Measurements from ENCODE around the gene ZNF780A.
"Not testable (repeated sequence)": the region's sequence is repeated elsewhere in the genome, so short reads cannot be mapped to it uniquely, and the experiment has no call there.

The ZNF780A gene

DNA sequence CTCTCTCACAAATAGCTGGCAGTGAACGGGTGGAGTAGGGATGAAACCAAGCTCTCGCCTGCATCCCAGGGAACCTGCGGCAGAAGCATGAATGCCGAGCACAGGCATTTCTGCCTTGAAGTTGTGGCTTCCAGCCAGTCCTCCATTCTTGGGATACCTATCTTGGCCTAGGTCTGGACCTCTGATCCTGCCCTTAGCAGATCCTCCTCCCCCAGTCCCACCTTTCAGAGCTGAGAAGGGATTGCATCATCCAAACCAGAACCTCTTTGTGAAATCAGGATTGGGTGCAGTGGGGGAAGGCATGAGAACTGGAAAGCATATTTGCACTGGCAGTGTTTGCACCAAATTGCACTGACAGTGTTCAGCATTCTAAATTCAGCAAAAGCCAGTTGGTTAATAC lies 5.8 kb downstream of the ZNF780A start:
- no peak for DNase-seq (ENCODE audit: low read depth)

DNA sequence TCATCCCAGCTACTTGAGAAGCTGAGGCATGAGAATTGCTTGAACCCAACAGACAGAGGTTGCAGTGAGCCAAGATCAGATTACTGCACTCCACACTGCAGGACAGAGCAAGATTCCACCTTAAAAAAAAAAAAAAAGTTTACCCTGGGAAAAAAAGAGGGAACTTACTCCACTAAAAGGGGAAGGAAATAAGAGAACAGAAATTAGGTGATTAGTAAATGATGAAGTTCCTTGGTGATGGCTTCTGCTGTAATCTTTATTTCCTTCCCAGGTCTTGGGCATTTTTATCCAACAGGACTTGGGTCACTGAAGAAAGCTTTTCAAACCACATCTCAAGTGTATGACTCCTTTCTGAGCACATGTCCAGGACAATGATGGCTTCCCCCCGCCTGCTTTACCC lies 9.3 kb downstream of the ZNF780A start:
- no peak for DNase-seq (ENCODE audit: low read depth)

DNA sequence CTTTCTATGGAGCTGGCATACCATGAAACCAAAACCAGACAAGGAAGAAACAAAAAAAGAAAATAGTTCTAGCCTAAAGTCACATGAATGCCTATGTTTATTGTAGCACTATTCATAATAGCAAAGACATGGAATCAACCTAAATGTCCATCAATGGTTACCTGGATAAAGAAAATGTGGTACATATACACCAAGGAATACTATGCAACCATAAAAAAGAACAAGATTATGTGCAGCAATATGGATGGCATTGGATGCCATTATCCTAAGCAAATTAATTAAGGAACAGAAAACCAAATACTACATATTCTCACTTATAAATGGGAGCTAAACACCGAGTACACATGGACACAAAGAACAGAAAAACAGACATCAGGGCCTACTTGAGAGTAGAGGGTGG lies 10.5 kb downstream of the ZNF780A start:
- DNase-seq (ENCODE audit: low read depth) = no peak

DNA sequence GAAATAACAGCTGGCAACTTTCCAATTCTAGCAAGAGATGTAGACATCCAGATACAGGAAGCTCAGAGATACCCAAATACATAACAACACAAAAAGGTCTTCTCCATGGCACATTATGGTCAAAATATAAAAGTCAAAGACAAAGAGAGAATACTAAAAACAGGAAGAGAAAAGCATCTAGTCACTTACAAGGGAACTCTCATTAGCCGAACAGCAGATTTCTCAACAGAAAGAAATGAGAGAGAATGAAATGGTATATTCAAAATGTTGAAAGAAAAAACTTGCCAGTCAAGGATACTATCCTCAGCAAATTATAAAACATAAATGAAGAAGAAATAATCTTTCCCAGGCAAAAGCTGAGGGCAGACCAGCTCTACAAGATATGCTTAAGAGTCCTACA lies 12.4 kb downstream of the ZNF780A start:
- no peak for DNase-seq (ENCODE audit: low read depth)

DNA sequence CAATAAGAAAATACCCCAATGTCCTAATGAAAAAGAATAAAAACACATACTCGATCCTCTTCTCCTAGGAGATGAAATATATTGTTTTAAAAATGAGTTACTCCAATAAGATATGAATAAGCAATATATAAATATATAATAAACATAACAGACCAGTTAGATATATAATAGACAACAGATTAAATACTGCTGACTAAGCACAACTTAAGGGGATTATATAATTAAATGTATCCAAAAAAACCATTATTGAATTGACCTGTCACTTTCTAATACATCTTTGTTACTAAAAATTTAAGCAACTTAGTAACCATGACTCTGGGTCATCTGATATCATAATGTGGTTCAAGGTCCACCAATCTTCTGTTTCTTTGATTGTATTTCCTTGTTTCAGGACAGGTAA lies 20.7 kb downstream of the ZNF780A start:
- no peak for DNase-seq (ENCODE audit: low read depth)

DNA sequence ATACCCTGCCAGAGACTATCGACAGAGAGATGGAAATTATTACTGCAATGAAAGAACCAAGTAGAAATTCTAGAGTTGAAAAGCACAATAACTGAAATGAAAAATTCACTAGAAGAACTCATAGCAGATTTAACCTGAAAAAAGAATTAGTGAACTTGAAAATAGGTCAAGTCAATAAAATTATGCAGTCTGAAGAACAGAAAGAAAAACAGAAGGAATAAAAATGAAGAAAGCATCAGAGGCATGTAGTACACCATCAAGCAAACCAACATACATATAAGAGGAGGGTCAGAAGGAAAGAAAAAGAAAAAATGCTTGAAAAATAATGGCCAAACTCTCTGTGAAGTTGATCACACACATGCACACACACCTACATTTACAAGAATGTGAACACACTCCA lies 31.1 kb downstream of the ZNF780A start:
- no peak for DNase-seq (ENCODE audit: low read depth)

DNA sequence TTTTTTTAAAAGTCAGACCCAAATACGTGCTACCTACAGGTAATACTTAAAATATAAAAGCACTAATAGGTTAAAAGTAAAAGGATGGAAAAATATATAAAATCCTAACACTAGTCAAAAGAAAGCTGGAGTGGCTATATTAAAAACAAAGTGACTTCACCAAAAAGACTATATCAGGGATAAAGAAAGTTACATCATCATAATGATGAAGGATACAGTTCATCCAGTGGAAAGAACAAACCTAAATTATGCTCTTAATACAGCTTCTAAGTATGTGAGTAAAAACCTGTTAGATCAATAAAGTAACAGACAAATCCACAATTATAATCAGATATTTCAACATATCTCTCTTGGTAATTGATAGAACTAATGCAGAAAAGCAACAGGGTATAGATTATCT lies 33.6 kb downstream of the ZNF780A start:
- no peak for DNase-seq (ENCODE audit: low read depth)

DNA sequence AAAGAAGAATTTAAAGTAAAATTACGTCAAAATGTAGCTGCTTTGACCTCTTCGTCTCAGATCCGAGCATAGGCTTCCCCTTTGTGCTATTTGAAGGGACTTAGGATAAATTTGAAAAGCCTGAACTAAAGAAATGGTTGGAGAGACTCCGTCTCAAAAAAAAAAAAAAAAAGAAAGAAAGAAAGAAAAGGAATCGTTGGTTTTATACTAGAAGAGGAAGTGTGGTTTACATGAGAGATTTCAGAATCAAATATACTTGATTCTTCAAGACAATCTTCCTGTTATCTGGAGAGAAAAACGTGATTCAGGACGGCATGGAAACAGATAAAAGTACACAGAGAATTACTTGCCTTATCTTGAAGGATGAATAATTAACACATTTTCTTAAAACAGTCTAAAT lies 34.2 kb downstream of the ZNF780A start:
- no peak for DNase-seq (ENCODE audit: low read depth)

DNA sequence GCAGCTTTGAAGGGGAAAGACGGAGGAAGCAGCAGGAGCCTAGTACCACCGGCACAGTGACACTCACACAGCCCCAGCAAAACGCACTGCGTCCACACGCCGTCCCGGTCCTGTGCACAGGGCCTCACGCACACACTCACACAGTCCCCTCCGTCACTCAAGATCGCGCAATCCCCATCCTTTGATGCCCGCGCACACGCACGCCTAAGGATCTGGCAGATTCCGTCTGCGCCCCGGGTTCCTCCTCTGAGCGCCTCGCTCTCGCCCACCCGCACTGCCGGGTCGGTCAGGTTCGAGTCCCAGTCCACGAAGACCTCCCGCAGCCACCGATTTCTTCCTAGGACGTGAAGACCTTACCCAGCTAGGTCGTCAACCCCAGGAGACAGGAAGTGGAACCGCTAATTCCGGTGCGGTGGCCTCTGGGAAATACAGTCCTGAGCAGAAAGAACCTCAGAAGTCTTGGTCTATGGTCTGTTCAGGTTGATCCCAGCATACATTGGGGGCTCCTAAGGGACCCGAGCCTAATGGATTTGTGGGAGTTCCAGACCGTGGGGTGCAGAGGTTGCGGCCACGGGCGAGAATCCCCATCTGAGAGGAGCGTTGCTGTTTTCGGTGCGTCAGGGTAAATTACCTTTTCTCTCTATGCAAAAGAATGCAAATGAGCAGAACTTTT lies 34.8 kb downstream of the ZNF780A start, which contains the start of gene ZNF780B:
TSS of gene ZNF780B (minus strand) at position 400 of the 673 bp plus-strand sequence. CDS start 5,899 bp downstream, outside the sequence.
- peak; percentile 27 for DNase-seq (ENCODE audit: low read depth)

DNA sequence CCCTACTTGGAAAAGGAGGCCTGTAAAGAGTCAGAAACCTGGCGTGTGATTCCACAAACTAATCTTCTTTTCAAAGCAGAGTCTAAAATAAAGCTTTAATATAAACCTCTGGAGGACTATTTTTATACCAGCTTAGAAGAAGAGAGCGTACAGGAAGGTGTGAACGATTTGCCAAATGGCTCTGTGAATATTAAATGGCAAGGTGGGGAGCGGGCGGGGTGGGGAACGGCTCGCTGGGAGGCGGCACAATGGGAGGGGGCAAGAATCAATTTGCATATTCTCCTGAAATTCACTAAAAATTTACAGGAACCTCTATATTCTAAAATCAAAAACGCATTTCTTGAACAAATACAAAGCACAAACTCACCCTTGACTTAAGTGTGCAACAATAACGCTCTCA lies 35.7 kb downstream of the ZNF780A start:
- no peak for DNase-seq (ENCODE audit: low read depth)

DNA sequence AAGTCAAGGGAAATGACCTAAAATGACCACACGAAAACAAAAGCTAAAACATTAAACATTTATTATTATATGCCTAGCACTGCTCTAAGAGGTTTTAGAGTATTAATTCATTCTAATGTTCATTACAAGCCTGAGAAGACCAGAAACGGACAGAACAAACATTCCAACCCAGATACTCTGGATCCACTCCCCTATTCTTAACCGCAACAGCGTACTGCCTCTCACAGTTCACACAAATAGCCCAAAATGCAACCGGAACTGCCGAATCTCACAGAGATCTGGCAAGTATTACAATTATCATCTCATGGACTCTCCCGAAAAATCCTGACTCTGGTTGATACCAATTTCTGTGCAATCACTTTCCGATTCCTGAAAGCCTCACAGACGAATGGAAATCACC lies 36.1 kb downstream of the ZNF780A start:
- no peak for DNase-seq (ENCODE audit: low read depth)

DNA sequence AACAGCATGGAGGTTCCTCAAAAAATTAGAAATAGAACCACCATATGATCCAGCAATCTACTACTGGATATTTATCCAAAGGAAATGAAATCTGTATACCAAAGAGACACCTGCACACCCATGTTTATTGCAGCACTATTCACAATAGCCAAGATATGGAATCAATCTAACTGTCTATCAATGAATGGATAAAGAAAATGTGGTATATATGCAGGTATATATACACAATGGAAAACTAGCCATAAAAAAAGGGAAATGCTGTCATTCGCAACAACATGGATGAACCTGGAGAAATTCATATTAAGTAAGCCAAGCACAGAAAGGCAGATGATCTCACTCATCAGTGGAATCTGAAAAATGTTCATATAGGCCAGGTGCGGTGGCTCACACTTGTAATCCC lies 37.3 kb downstream of the ZNF780A start:
- DNase-seq (ENCODE audit: low read depth) = no peak

DNA sequence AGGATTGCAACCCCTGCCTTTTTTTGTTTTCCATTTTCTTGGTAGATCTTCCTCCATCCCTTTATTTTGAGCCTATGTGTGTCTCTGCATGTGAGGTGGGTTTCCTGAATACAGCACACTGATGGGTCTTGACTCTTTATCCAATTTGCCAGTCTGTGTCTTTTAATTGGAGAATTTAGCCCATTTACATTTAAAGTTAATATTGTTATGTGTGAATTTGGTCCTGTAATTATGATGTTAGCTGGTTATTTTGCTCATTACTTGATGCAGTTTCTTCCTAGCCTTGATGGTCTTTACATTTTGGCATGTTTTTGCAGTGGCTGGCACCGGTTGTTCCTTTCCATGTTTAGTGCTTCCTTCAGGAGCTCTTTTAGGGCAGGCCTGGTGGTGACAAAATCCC lies 49.0 kb downstream of the ZNF780A start:
- not testable (repeated sequence) for DNase-seq (ENCODE audit: low read depth)

DNA sequence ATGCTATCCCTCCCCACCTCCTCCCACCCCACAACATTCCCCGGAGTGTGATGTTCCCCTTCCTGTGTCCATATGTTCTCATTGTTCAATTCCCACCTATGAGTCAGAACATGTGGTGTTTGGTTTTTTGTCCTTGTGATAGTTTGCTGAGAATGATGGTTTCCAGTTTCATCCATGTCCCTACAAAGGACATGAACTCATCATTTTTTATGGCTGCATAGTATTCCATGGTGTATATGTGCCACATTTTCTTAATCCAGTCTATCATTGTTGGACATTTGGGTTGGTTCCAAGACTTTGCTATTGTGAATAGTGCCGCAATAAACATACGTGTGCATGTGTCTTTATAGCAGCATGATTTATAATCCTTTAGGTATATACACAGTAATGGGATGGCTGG lies 52.7 kb downstream of the ZNF780A start:
- not testable (repeated sequence) for DNase-seq (ENCODE audit: low read depth)

DNA sequence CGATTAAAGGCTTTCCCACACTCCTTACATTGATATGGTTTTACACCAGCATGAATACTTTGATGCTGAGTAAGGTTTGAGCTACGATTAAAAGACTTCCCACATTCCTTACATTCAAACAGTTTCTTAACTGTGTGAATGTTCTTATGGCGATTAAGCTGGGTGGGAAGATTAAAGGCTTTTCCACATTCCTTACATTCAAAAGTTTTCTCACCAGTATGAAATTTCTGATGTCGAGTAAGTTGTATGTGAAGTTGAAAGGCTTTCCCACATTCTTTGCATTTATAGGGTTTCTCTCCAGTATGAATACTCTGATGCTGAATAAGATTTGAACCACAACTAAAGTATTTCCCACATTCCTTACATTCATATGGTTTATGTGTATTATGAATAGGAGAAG lies 54.7 kb downstream of the ZNF780A start:
- DNase-seq (ENCODE audit: low read depth) = no peak

DNA sequence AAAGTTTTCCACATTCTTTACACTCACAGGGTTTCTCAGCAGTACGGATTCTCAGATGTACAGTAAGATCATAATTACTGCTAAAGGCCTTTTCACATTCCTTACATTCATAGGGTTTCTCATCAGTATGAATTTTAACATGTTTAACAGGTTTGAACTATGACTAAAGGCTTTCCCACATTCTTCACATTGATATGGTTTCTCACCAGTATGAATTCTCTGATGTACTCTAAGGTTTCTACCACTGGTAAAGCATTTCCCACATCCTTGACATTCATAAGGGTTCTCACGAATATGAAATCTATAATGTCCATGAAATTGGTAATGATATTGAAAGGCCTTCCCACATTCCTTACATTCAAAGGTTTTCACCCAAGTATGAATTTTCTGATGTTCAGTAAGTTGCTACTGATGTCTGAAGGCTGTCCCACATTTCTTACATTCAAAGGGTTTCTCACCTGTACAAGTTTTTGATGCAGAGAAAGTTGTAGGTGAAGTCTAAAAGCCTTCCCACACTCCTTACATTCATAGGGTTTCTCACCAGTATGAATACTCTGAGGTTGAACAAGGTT lies 56.7 kb downstream of the ZNF780A start:
- DNase-seq (ENCODE audit: low read depth) = no peak

DNA sequence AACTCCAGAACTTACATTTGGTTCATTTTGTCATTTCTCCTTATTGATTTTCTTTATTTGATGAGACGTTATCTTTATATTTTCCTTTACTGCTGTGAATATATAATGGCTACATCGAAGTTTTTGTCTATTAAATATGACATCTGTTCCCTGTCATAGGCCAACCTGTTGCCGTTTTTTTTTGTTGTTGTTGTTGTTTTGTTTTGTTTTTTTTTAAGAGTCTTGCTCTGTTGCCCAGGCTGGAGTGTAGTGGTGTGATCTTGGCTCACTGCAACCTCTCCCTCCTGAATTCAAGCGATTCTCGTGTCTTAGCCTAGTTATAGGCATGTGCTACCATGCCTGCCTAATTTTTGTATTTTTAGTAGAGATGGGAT lies 64.2 kb downstream of the ZNF780A start:
- DNase-seq (ENCODE audit: low read depth) = no peak

DNA sequence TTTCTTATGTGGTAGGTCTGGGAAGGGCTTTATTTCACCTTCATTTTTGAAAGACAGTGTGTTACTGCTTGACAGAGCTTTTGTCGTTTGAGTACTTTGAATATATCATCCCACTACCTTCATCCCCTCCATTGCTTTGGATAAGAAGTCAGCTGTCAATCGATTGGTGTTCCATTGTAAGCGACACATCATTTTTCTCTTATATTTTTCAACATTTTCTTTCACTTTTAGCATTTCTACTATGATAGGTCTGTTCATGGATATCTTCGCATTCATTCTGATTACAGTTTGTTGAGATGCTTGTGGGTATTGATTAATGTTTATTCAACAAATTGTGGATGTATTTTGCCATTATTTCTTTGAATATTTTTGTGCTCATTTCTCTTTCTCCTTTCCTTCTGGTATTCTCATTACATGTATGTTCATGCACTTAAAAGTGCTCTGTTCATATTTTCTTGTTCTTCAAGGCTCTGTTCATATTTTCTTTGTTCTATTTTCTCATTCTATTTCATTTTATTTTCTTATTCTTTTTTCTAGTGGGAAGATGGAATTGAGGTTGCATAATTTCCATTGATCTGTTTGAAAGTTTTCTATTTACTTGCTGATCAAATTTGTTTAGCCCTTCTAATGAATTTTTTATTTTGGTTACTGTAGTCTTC lies 64.7 kb downstream of the ZNF780A start:
- no peak for DNase-seq (ENCODE audit: low read depth)

DNA sequence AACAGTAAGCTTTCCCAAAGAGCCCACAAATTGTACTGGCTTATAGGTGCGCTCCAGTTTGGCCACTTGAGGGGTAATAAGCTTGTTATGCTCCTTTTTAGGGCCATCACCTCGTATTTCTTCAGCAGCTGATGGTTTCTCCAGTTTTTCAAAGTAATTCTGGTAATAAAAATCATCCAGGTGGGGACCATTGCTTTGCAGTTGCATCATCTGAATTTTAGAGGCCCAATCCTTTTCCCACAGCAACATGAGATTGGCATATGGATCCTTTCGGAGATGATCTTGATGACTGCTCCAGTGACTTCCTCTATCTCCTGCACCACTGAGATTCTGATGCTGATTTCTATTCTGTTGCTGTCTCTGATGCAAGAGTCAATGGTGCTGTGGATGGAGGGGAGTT lies 66.8 kb downstream of the ZNF780A start:
- no peak for DNase-seq (ENCODE audit: low read depth)

All from fibroblast of the conjunctiva (primary cell).